Measurements from ENCODE around the gene AGBL4. TPM values are rescaled to one million over a fixed set of nuclear protein-coding genes. Genes with fewer than 3 reads are reported as not detected.

Gene AGBL4
- total and polyA plus RNA-seq, 7 donors = 0.01 to 0.05 TPM; not detected in 5

- no peak overlapping the region for H3K27ac ChIP-seq
- peaks cover 2 to 31% of the 10 kb centered on the region in 2 donors for H3K36me3 ChIP-seq (ENCODE audit: insufficient read depth in 1 of 2, low read depth in 1 of 2)
- no peaks in the 10 kb centered on the region for H3K9me3 ChIP-seq
- DNase-seq (no peak), ATAC-seq (no peak)
- no peaks in the 10 kb centered on the region for H3K27me3 ChIP-seq (ENCODE audit: insufficient read depth in 3 of 3, low read length in 2 of 3)
- no peak for TF ChIP-seq CTCF (IDR thresholded peaks at IDR 0.05)
- WGBS, 3 donors = 91 to 95% (median 94%) methylated on average over 2 of the region's 2 CpGs
- no peak overlapping the region for H3K4me3 ChIP-seq
- no peaks in the 10 kb centered on the region for H3K4me1 ChIP-seq
- intact Hi-C loops (cut with DNase I) = no loop called here
Measured at GRCh38 chr1:48744032-48744431, 1279.7 kb downstream of the AGBL4 start.

GRCh38 chr1:48743480-48743879 is 1280.3 kb downstream of the AGBL4 start:
- Histone ChIP-seq H3K9me3 (no peaks in the 10 kb centered on the region), H3K36me3 (ENCODE audit: insufficient read depth in 1 of 2, low read depth in 1 of 2) (peaks cover 2 to 31% of the 10 kb centered on the region in 2 donors), H3K4me1 (no peaks in the 10 kb centered on the region), H3K4me3 (no peak overlapping the region), H3K27ac (no peak overlapping the region), H3K27me3 (ENCODE audit: insufficient read depth in 3 of 3, low read length in 2 of 3) (no peaks in the 10 kb centered on the region)
- DNase-seq = no peak
- TF ChIP-seq CTCF (IDR thresholded peaks at IDR 0.05) = no peak
- no peak for ATAC-seq
- intact Hi-C loops (cut with DNase I) = no loop called here

- no peak for TF ChIP-seq CTCF (IDR thresholded peaks at IDR 0.05)
- peaks cover 0 to 32% of the 10 kb centered on the region in 2 donors for H3K36me3 ChIP-seq (ENCODE audit: insufficient read depth in 1 of 2, low read depth in 1 of 2)
Measured at GRCh38 chr1:48741380-48741779, 1282.4 kb downstream of the AGBL4 start.

GRCh38 chr1:48740621-48741020 is 1283.1 kb downstream of the AGBL4 start:
- TF ChIP-seq CTCF (IDR thresholded peaks at IDR 0.05) = no peak
- H3K27me3 ChIP-seq (ENCODE audit: insufficient read depth in 3 of 3, low read length in 2 of 3) = no peaks in the 10 kb centered on the region
- DNase-seq (no peak), ATAC-seq (no peak)
- no peaks in the 10 kb centered on the region for H3K4me1 ChIP-seq
- H3K36me3 ChIP-seq (ENCODE audit: insufficient read depth in 1 of 2, low read depth in 1 of 2) = peaks cover 0 to 33% of the 10 kb centered on the region in 2 donors
- intact Hi-C loops (cut with DNase I) = no loop called here
- H3K27ac ChIP-seq = no peak overlapping the region
- H3K4me3 ChIP-seq = no peak overlapping the region
- WGBS, 3 donors = 68 to 80% (median 79%) methylated on average over 3 of the region's 3 CpGs
- no peaks in the 10 kb centered on the region for H3K9me3 ChIP-seq

More at GRCh38 chr1:48741380-48741779, 1282.4 kb downstream of the AGBL4 start:
- no peaks in the 10 kb centered on the region for H3K9me3 ChIP-seq
- no peaks in the 10 kb centered on the region for H3K27me3 ChIP-seq (ENCODE audit: insufficient read depth in 3 of 3, low read length in 2 of 3)
- intact Hi-C loops (cut with DNase I) = no loop called here
- WGBS, 3 donors = 88 to 91% (median 89%) methylated on average over 7 of the region's 7 CpGs
- ATAC-seq = no peak
- H3K4me1 ChIP-seq = no peaks in the 10 kb centered on the region
- H3K27ac ChIP-seq = no peak overlapping the region
- no peak for DNase-seq
- H3K4me3 ChIP-seq = no peak overlapping the region

- H3K4me1 ChIP-seq = no peaks in the 10 kb centered on the region
- intact Hi-C loops (cut with DNase I) = no loop called here
- WGBS, 3 donors = 71 to 79% (median 76%) methylated on average over 3 of the region's 3 CpGs
- H3K4me3 ChIP-seq = no peak overlapping the region
- ATAC-seq (no peak), DNase-seq (no peak)
- no peak for TF ChIP-seq CTCF (IDR thresholded peaks at IDR 0.05)
- no peak overlapping the region for H3K27ac ChIP-seq
- no peaks in the 10 kb centered on the region for H3K27me3 ChIP-seq (ENCODE audit: insufficient read depth in 3 of 3, low read length in 2 of 3)
- H3K9me3 ChIP-seq = no peaks in the 10 kb centered on the region
- H3K36me3 ChIP-seq (ENCODE audit: insufficient read depth in 1 of 2, low read depth in 1 of 2) = peaks cover 4 to 35% of the 10 kb centered on the region in 2 donors
Measured at GRCh38 chr1:48739091-48739490, 1284.7 kb downstream of the AGBL4 start.

All from psoas muscle (tissue), 8 donors.